Transverse colon (tissue), 4 donors: Measurements from ENCODE around the gene OR13F1.

Source experiments
- EP300 ChIP-seq: sonication (generic); formaldehyde crosslinking; IDR thresholded peaks from one replicate; pipeline ENCODE4 v1.6.1; 2017; ENCODE audit warnings: antibody characterized with exemption, low read depth
- POLR2AphosphoS5 ChIP-seq, 3 donors: sonication (generic); formaldehyde crosslinking; IDR thresholded peaks; one replicate each; pipeline ENCODE4 v1.6.1; 2016; ENCODE audit warnings: antibody characterized with exemption in 3 of 3
- TF ChIP-seq, protein P1 (sequence below), 5 experiments: fragments of 200-600 bp in 3 of 5; fragments of 450-650 bp in 2 of 5; sonication (generic) in 3 of 5; IDR thresholded peaks; 1 replicate in 2 of 5; 2 replicates in 3 of 5; pipeline ENCODE4 v1.5.1; 2016 to 2017; ENCODE audit warnings: antibody characterized with exemption in 5 of 5, inconsistent platforms in 3 of 5, mild to moderate bottlenecking in 2 of 5, moderate library complexity in 1 of 5

GRCh38 chr9:104485014-104485413 lies 19.0 kb upstream of the OR13F1 start:
- no peak for TF ChIP-seq EP300
- no peak for TF ChIP-seq POLR2AphosphoS5 (IDR thresholded peaks at IDR 0.05)
- TF ChIP-seq, protein P1, sequence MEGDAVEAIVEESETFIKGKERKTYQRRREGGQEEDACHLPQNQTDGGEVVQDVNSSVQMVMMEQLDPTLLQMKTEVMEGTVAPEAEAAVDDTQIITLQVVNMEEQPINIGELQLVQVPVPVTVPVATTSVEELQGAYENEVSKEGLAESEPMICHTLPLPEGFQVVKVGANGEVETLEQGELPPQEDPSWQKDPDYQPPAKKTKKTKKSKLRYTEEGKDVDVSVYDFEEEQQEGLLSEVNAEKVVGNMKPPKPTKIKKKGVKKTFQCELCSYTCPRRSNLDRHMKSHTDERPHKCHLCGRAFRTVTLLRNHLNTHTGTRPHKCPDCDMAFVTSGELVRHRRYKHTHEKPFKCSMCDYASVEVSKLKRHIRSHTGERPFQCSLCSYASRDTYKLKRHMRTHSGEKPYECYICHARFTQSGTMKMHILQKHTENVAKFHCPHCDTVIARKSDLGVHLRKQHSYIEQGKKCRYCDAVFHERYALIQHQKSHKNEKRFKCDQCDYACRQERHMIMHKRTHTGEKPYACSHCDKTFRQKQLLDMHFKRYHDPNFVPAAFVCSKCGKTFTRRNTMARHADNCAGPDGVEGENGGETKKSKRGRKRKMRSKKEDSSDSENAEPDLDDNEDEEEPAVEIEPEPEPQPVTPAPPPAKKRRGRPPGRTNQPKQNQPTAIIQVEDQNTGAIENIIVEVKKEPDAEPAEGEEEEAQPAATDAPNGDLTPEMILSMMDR (IDR thresholded peaks at IDR 0.05), result no peak
